COLO668 (cell line): ENCODE results near the gene BRD4.
A peak's percentile ranks its signal among the peaks of the same experiment; 100 is the strongest.

ENCODE experiments used
- DNase-seq: peaks from one replicate; lab custom pipeline; 2025; ENCODE audit not compliant: unreplicated experiment; lab: John Stamatoyannopoulos, UW

The BRD4 gene

GRCh38 chr19:15291548-15292021 is 40.8 kb downstream of the BRD4 start:
- DNase-seq, result no peak

- no peak for DNase-seq
Observed at GRCh38 chr19:15291089-15291488, 41.2 kb downstream of the BRD4 start.

GRCh38 chr19:15290166-15290565 is 42.2 kb downstream of the BRD4 start:
- DNase-seq, result no peak

- DNase-seq, result no peak
Observed at GRCh38 chr19:15289673-15290072, 42.7 kb downstream of the BRD4 start.

GRCh38 chr19:15288146-15288963 is 44.0 kb downstream of the BRD4 start:
- DNase-seq, result peak; percentile 61

GRCh38 chr19:15287496-15287895 is 44.8 kb downstream of the BRD4 start:
- DNase-seq, result no peak

- no peak for DNase-seq
Observed at GRCh38 chr19:15286688-15287365, 45.5 kb downstream of the BRD4 start.

- no peak for DNase-seq
Observed at GRCh38 chr19:15285896-15286591, 46.3 kb downstream of the BRD4 start.

GRCh38 chr19:15284896-15285295 is 47.4 kb downstream of the BRD4 start:
- no peak for DNase-seq

- no peak for DNase-seq
Observed at GRCh38 chr19:15284091-15284490, 48.2 kb downstream of the BRD4 start.

- DNase-seq, result no peak
Observed at GRCh38 chr19:15283141-15283883, 49.0 kb downstream of the BRD4 start.

GRCh38 chr19:15282311-15282705 is 50.0 kb downstream of the BRD4 start:
- DNase-seq, result peak; percentile 13

GRCh38 chr19:15280915-15281683 is 51.2 kb downstream of the BRD4 start:
- DNase-seq, result peak; percentile 19

GRCh38 chr19:15280048-15280725 is 52.2 kb downstream of the BRD4 start:
- DNase-seq, result no peak

- no peak for DNase-seq
Observed at GRCh38 chr19:15279326-15279904, 52.9 kb downstream of the BRD4 start.

- no peak for DNase-seq
Observed at GRCh38 chr19:15276620-15277215, 55.6 kb downstream of the BRD4 start.

GRCh38 chr19:15274477-15274876 is 57.9 kb downstream of the BRD4 start:
- DNase-seq, result no peak

- DNase-seq, result no peak
Observed at GRCh38 chr19:15269806-15270205, 62.5 kb downstream of the BRD4 start.

- DNase-seq, result no peak
Observed at GRCh38 chr19:15268928-15269253, 63.4 kb downstream of the BRD4 start.
